ENCODE data around the gene PRR12.
A peak's percentile ranks its signal among the peaks of the same experiment; 100 is the strongest.

GRCh38 chr19:49590071-49590970, 661 bp upstream of the PRR12 start:
- peak; percentile 13; the same call in 1 of the 2 replicates for TF ChIP-seq CTCF (IDR thresholded peaks at IDR 0.05; ENCODE audit: low read length)
- no peak for TF ChIP-seq EZH2 (IDR thresholded peaks at IDR 0.05; ENCODE audit: borderline replicate concordance, low read length)
